ENCODE measurements around the gene HES5. TPM values are rescaled to one million over a fixed set of nuclear protein-coding genes. Genes with fewer than 3 reads are reported as not detected.

Gene HES5
- polyA plus RNA-seq, 3 donors, result not detected

DNA sequence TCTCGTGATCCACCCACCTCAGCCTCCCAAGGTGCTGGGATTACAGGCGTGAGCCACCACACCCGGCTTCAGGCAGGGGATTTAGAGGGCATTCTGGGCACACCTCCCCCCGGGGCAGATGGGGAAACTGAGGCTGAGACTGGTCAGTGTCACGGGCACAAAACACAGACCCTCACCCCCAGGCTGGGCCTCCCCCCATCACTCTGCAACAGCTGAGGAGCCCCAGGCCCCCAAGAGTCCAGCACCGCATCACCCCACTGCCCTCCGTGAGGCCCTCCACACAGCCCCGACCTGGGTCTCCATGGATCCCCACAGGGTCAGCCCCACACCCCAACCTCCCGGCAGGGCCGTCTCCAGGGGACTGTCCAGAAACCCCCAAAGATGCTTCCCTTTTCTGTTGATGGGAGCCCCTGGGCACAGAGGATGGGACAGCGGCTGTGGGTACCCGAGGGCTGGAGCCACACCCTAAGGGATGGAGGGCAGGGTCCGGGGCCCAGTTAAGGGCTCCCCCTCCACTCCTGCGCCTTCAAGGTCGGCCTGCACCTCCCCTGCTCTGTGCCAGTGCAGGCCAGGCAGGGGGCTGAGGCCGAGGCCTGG, 37.1 kb upstream of the HES5 start:
- TF ChIP-seq, protein P1, sequence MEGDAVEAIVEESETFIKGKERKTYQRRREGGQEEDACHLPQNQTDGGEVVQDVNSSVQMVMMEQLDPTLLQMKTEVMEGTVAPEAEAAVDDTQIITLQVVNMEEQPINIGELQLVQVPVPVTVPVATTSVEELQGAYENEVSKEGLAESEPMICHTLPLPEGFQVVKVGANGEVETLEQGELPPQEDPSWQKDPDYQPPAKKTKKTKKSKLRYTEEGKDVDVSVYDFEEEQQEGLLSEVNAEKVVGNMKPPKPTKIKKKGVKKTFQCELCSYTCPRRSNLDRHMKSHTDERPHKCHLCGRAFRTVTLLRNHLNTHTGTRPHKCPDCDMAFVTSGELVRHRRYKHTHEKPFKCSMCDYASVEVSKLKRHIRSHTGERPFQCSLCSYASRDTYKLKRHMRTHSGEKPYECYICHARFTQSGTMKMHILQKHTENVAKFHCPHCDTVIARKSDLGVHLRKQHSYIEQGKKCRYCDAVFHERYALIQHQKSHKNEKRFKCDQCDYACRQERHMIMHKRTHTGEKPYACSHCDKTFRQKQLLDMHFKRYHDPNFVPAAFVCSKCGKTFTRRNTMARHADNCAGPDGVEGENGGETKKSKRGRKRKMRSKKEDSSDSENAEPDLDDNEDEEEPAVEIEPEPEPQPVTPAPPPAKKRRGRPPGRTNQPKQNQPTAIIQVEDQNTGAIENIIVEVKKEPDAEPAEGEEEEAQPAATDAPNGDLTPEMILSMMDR (IDR thresholded peaks at IDR 0.05), result no peak
- H3K27me3 Mint-ChIP-seq (ENCODE audit: low read depth in 3 of 3), result peaks cover 4 to 24% (median 10%) of the 10 kb centered on the region in 3 donors
- Histone ChIP-seq H3K27ac (ENCODE audit: low read depth in 1 of 2, low read length in 2 of 2) (no peak overlapping the region), H3K4me1 (ENCODE audit: control insufficient read depth in 1 of 2, insufficient read depth in 2 of 2, low read length in 2 of 2) (peaks cover 0 to 4% of the 10 kb centered on the region in 2 donors), H4K20me1 (ENCODE audit: insufficient read depth, low read length) (peaks cover 18% of the 10 kb centered on the region), H3K4me2 (replicated peaks; ENCODE audit: extremely low read depth, low read length, poor library complexity, severe bottlenecking) (no peak overlapping the region), H3K79me2 (ENCODE audit: insufficient read depth, low read length) (no peaks in the 10 kb centered on the region), H3K27me3 (ENCODE audit: control insufficient read depth in 2 of 2, insufficient read depth in 2 of 2, low read length in 2 of 2) (no peaks in the 10 kb centered on the region), H2AFZ (ENCODE audit: insufficient read depth, low read depth, low read length, poor library complexity, severe bottlenecking) (no peak overlapping the region), H3K36me3 (replicated peaks in 1 of 2; ENCODE audit: control insufficient read depth in 1 of 2, insufficient read depth in 2 of 2, low read length in 2 of 2) (peaks cover 16 to 19% of the 10 kb centered on the region in 2 donors), H3K9me3 (replicated peaks in 1 of 2; ENCODE audit: control insufficient read depth in 1 of 2, insufficient read depth in 1 of 2, low read length in 2 of 2) (no peaks in the 10 kb centered on the region), H3K9ac (ENCODE audit: insufficient read depth, low read length, poor library complexity, severe bottlenecking) (no peak overlapping the region), H3K4me3 (replicated peaks in 1 of 3; ENCODE audit: low read depth in 2 of 3, low read length in 3 of 3) (no peak overlapping the region)
- H3K9me3 Mint-ChIP-seq, result no peaks in the 10 kb centered on the region
- peaks cover 14 to 16% of the 10 kb centered on the region in 2 donors for H3K36me3 Mint-ChIP-seq
- peak overlapping the region in 1 of 7 donors; percentile 50 for H3K27ac Mint-ChIP-seq
- peaks cover 6% of the 10 kb centered on the region for H3K4me1 Mint-ChIP-seq
- H3K4me3 Mint-ChIP-seq, result no peak overlapping the region
- intact Hi-C loops (cut with micrococcal nuclease), result no loop called here
- WGBS (ENCODE audit: insufficient coverage), result 93% methylated on average over 13 of the region's 16 CpGs
- DNase-seq, result no peak

- no peak for DNase-seq
- Histone ChIP-seq H3K27me3 (ENCODE audit: control insufficient read depth in 2 of 2, insufficient read depth in 2 of 2, low read length in 2 of 2) (no peaks in the 10 kb centered on the region), H2AFZ (ENCODE audit: insufficient read depth, low read depth, low read length, poor library complexity, severe bottlenecking) (no peak overlapping the region), H3K9me3 (replicated peaks in 1 of 2; ENCODE audit: control insufficient read depth in 1 of 2, insufficient read depth in 1 of 2, low read length in 2 of 2) (no peaks in the 10 kb centered on the region), H3K4me1 (ENCODE audit: control insufficient read depth in 1 of 2, insufficient read depth in 2 of 2, low read length in 2 of 2) (peaks cover 0 to 4% of the 10 kb centered on the region in 2 donors), H3K27ac (ENCODE audit: low read depth in 1 of 2, low read length in 2 of 2) (no peak overlapping the region), H3K36me3 (replicated peaks in 1 of 2; ENCODE audit: control insufficient read depth in 1 of 2, insufficient read depth in 2 of 2, low read length in 2 of 2) (peaks cover 24 to 27% of the 10 kb centered on the region in 2 donors), H4K20me1 (ENCODE audit: insufficient read depth, low read length) (peaks cover 26% of the 10 kb centered on the region), H3K4me2 (replicated peaks; ENCODE audit: extremely low read depth, low read length, poor library complexity, severe bottlenecking) (no peak overlapping the region), H3K4me3 (replicated peaks in 1 of 3; ENCODE audit: low read depth in 2 of 3, low read length in 3 of 3) (no peak overlapping the region), H3K9ac (ENCODE audit: insufficient read depth, low read length, poor library complexity, severe bottlenecking) (no peak overlapping the region), H3K79me2 (ENCODE audit: insufficient read depth, low read length) (no peaks in the 10 kb centered on the region)
- H3K27ac Mint-ChIP-seq, result no peak overlapping the region
- intact Hi-C loops (cut with micrococcal nuclease), result no loop called here
- peaks cover 4 to 24% (median 10%) of the 10 kb centered on the region in 3 donors for H3K27me3 Mint-ChIP-seq (ENCODE audit: low read depth in 3 of 3)
- peaks cover 7% of the 10 kb centered on the region for H3K4me1 Mint-ChIP-seq
- H3K4me3 Mint-ChIP-seq, result no peak overlapping the region
- WGBS (ENCODE audit: insufficient coverage), result 78% methylated on average over 18 of the region's 34 CpGs
- H3K9me3 Mint-ChIP-seq, result no peaks in the 10 kb centered on the region
- peaks cover 17 to 20% of the 10 kb centered on the region in 2 donors for H3K36me3 Mint-ChIP-seq
- TF ChIP-seq, protein P1 (IDR thresholded peaks at IDR 0.05), result no peak
These were observed 36.3 kb upstream of the HES5 start for GRCh38 chr1:2566101-2567045.
